Activated CD8-positive, alpha-beta T cell treated with anti-CD3 and anti-CD28 coated beads for 36 hours (primary cell): ENCODE results near the gene ACHE. TPM values are rescaled to one million over a fixed set of nuclear protein-coding genes. Genes with fewer than 3 reads are reported as not detected.
"Not testable (repeated sequence)": the region's sequence is repeated elsewhere in the genome, so short reads cannot be mapped to it uniquely, and the experiment has no call there.

Source experiments
- ATAC-seq: fragments of 200-7000 bp; cut with Tn5 transposase; one replicate; pipeline ENCODE4 v1.10.0; 2021; ENCODE audit warnings: mild to moderate bottlenecking, moderate library complexity
- CTCF ChIA-PET: fragments of 350-600 bp; sonication (Branson Sonifier 250); formaldehyde crosslinking; loops from one replicate; lab custom pipeline; 2021; ENCODE audit warnings: antibody characterized with exemption; lab: Charles Lee
- POLR2A ChIA-PET: fragments of 350-600 bp; sonication (Branson Sonifier 250); formaldehyde crosslinking; loops from one replicate; lab custom pipeline; 2021; ENCODE audit warnings: antibody characterized with exemption; lab: Charles Lee
- DNase-seq: peaks from one replicate; pipeline ENCODE4 v3.0.0-alpha.2; 2020
- H3K27ac Mint-ChIP-seq: one replicate; pipeline ENCODE4 v1.8.0; 2021; ENCODE audit warnings: mild to moderate bottlenecking, mixed read lengths
- H3K27me3 Mint-ChIP-seq: one replicate; pipeline ENCODE4 v1.8.0; 2021; ENCODE audit warnings: mixed read lengths
- H3K36me3 Mint-ChIP-seq: one replicate; pipeline ENCODE4 v1.8.0; 2021; ENCODE audit warnings: low read depth, mixed read lengths
- H3K4me1 Mint-ChIP-seq: one replicate; pipeline ENCODE4 v1.8.0; 2021; ENCODE audit warnings: low read depth, mixed read lengths
- H3K4me3 Mint-ChIP-seq: one replicate; pipeline ENCODE4 v1.8.0; 2021; ENCODE audit warnings: mild to moderate bottlenecking, moderate library complexity, mixed read lengths
- H3K9me3 Mint-ChIP-seq: one replicate; pipeline ENCODE4 v1.8.0; 2021; ENCODE audit warnings: mixed read lengths
- intact Hi-C: fragments of 100-400 bp; cut with micrococcal nuclease; formaldehyde crosslinking; loops from one replicate; pipeline ENCODE4 v1.10.0; 2022
- total RNA-seq, 2 experiments: library from RNA; stranded (reverse); gene quantifications; one replicate each; pipeline ENCODE4 v1.2.3, GENCODE V29; 2021
- TF ChIP-seq, protein P1 (sequence below): fragments of 200-600 bp; IDR thresholded peaks from one replicate; pipeline ENCODE4 v1.8.0; 2022; ENCODE audit warnings: antibody characterized with exemption, mild to moderate bottlenecking

ACHE gene
- total RNA-seq, 2 experiments from 2014 or later = 0.25 TPM; not detected in 1

DNA sequence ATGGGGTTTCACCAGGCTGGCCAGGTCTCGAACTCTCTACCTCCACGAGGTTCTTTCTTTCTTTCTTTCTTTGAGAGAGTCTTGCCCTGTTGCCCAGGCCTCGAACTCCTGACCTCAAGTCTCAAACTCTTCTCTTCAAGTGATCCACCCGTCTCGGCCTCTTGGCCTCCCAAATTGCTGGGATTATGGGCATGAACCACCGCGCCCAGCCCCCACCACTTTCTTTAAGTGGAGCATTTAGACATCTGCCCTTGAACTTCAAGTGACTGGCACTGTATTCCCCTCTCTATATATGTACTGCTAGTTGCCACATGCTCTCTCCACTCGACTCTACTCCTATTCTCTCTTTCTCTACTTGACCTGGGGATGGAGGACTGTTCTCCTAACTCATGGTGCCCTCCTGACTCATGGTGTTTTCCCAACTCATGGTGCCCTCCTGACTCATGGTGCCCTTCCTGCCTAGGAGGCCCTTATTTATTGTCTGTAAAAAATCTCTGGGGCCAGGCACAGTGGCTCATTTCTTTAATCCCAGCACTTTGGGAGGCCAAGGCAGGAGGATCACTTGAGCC, 19.3 kb upstream of the ACHE start:
- intact Hi-C loops = no loop called here
- Mint-ChIP-seq H3K27ac (no peak overlapping the region), H3K4me3 (no peak overlapping the region), H3K9me3 (no peaks in the 10 kb centered on the region), H3K36me3 (no peaks in the 10 kb centered on the region), H3K4me1 (no peaks in the 10 kb centered on the region), H3K27me3 (peaks cover 1% of the 10 kb centered on the region)
- ChIA-PET POLR2A (no interaction called here), CTCF (no interaction called here)
- peak; percentile 72 for ATAC-seq
- TF ChIP-seq, protein P1, sequence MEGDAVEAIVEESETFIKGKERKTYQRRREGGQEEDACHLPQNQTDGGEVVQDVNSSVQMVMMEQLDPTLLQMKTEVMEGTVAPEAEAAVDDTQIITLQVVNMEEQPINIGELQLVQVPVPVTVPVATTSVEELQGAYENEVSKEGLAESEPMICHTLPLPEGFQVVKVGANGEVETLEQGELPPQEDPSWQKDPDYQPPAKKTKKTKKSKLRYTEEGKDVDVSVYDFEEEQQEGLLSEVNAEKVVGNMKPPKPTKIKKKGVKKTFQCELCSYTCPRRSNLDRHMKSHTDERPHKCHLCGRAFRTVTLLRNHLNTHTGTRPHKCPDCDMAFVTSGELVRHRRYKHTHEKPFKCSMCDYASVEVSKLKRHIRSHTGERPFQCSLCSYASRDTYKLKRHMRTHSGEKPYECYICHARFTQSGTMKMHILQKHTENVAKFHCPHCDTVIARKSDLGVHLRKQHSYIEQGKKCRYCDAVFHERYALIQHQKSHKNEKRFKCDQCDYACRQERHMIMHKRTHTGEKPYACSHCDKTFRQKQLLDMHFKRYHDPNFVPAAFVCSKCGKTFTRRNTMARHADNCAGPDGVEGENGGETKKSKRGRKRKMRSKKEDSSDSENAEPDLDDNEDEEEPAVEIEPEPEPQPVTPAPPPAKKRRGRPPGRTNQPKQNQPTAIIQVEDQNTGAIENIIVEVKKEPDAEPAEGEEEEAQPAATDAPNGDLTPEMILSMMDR = no peak
- peak; percentile 26 for DNase-seq

DNA sequence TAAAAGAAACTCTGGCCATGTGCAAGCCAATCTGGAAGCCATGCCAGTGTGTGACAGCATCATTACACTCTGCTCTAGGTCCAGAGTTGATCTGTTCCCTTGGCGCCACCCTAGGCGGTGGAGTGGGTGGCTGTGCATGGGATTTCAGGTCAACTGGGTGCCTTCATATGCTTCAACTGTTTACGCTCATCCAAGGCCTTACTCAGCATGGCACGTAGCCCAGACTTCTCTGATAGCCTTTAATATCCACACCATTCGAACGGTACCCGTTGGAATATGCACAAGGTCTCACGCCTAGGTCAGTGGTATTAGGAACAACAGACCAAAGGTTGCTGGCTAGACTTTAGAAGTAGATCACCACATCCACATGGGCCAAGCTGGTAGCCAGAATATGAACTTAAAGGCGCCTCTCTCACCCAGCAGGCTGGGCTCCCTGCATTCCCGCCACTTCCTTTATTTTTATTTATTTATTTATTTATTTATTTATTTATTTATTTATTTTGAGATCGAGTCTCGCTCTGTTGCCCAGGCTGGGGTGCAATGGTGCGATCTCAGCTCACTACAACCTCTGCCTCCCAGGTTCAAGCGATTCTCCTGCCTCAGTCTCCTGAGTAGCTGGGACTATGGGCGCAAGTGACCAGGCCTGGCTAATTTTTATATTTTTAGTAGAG, 18.7 kb upstream of the ACHE start:
- POLR2A ChIA-PET = no interaction called here
- H3K27me3 Mint-ChIP-seq = peaks cover 1% of the 10 kb centered on the region
- H3K4me3 Mint-ChIP-seq = no peak overlapping the region
- H3K27ac Mint-ChIP-seq = no peak overlapping the region
- CTCF ChIA-PET = no interaction called here
- no peak for ATAC-seq
- intact Hi-C loops = no loop called here
- DNase-seq = no peak
- H3K4me1 Mint-ChIP-seq = no peaks in the 10 kb centered on the region
- no peaks in the 10 kb centered on the region for H3K36me3 Mint-ChIP-seq
- H3K9me3 Mint-ChIP-seq = no peaks in the 10 kb centered on the region
- TF ChIP-seq, protein P1 = no peak

DNA sequence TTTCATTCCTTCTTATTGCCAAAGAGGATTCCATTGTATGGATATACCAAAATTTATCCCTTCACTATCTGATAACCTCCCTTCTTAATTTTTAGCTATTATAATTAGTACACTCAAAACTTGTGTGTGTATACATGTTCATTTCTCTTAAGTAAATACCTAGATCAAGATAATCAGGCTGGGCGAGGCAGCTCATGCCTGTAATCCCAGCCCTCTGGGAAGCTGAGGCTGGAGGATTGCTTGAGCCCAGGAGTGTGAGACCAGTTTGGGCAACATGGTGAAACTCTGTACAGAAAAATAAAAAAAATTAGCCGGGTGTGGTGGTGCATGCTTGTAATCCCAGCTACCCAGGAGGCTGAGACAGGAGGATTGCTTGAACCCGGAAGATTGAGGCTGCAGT, 15.8 kb upstream of the ACHE start:
- POLR2A ChIA-PET = no interaction called here
- Mint-ChIP-seq H3K9me3 (no peaks in the 10 kb centered on the region), H3K27me3 (peaks cover 5% of the 10 kb centered on the region), H3K27ac (no peak overlapping the region), H3K4me3 (no peak overlapping the region), H3K36me3 (no peaks in the 10 kb centered on the region), H3K4me1 (no peaks in the 10 kb centered on the region)
- CTCF ChIA-PET = interaction anchor here (0.6 to 0.9 kb wide), 2 partner anchors 190 to 206 kb away, joined by 3 read pairs; no protein-coding TSS in a partner anchor
- ATAC-seq (no peak), DNase-seq (no peak)
- TF ChIP-seq, protein P1 = no peak
- intact Hi-C loops = no loop called here

DNA sequence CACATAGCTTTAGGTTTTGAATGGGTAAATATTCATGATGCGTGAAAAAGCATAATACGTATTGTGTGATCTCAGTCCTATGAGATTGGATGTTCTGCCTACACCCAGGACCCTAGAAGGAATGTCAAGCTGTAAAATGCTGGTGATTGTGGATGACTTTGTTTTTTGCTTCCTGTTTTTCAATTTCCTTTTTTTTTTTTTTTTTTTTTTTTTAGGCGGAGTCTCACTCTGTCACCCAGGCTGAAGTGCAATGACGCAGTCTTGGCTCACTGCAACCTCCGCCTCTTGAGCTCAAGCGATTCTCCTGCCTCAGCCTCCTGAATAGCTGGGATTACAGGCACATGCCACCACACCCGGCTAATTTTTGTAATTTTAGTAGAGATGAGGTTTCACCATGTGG, 14.8 kb upstream of the ACHE start:
- H3K27me3 Mint-ChIP-seq, H3K27ac Mint-ChIP-seq, H3K4me1 Mint-ChIP-seq, H3K9me3 Mint-ChIP-seq, intact Hi-C loops, H3K4me3 Mint-ChIP-seq, POLR2A ChIA-PET, ATAC-seq, DNase-seq, H3K36me3 Mint-ChIP-seq: not testable (repeated sequence)
- CTCF ChIA-PET = interaction anchor here (1.2 kb wide), 1 partner anchor 282 kb away, joined by 3 read pairs; no protein-coding TSS in a partner anchor

DNA sequence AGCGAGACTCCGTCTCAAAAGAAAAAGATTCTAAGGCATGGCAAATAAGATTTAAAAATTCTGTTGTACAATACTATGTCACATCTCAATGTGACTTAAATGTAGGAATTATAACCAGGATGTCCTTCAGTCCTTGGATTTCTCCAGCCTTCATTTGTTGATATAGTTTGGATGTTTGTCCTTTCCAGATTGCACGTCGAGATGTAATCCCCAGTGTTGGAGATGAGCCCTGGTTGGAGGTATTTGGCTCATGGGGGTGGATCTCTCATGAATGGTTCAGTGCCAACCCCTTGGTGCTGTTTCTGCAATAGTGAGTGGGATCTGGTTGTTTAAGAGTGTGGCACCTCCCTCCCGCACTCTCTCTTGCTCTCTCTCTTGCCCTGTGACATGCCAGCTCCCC, 12.8 kb upstream of the ACHE start:
- ChIA-PET POLR2A (interaction anchor here (0.6 kb wide), 1 partner anchor 178 kb away, joined by 3 read pairs; no protein-coding TSS in a partner anchor), CTCF (no interaction called here)
- no peak overlapping the region for H3K4me3 Mint-ChIP-seq
- DNase-seq (no peak), ATAC-seq (no peak)
- intact Hi-C loops = no loop called here
- no peaks in the 10 kb centered on the region for H3K4me1 Mint-ChIP-seq
- TF ChIP-seq, protein P1 = no peak
- H3K27me3 Mint-ChIP-seq = peaks cover 5% of the 10 kb centered on the region
- no peak overlapping the region for H3K27ac Mint-ChIP-seq
- H3K9me3 Mint-ChIP-seq = no peaks in the 10 kb centered on the region
- H3K36me3 Mint-ChIP-seq = no peaks in the 10 kb centered on the region
